Measurements from ENCODE around the gene CCDC116.
"Not testable (repeated sequence)": the region's sequence is repeated elsewhere in the genome, so short reads cannot be mapped to it uniquely, and the experiment has no call there.

The CCDC116 gene, protein sequence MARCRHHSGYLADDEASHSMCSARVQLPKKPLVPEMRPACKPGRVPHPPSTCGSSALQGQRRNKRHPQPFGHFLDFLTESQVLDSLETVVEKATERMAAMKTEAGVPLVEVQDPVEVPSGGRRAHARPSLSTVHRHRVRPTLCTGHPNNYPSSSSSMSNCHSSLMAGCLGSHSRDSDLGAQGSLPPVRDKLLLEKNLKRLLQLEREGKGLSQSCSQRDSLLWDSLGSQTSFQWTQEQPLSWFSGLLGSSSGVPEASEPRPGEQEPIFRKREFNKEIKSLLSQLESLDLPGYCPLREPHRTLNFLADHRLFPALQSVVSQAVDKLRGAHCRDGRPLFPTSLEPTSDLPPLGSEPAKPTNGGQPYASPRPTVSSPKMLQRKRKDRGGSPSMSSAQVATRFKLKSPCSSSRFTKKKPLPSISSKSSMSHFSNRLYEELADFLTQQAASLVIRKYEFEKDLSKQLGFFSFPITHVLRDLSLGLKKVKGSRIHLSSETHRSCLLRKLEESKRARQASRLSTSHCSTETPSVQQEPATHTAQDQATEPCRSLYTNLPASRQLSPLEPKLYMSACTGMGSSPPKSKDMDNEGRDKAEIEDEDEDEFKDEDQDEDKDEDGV

DNA sequence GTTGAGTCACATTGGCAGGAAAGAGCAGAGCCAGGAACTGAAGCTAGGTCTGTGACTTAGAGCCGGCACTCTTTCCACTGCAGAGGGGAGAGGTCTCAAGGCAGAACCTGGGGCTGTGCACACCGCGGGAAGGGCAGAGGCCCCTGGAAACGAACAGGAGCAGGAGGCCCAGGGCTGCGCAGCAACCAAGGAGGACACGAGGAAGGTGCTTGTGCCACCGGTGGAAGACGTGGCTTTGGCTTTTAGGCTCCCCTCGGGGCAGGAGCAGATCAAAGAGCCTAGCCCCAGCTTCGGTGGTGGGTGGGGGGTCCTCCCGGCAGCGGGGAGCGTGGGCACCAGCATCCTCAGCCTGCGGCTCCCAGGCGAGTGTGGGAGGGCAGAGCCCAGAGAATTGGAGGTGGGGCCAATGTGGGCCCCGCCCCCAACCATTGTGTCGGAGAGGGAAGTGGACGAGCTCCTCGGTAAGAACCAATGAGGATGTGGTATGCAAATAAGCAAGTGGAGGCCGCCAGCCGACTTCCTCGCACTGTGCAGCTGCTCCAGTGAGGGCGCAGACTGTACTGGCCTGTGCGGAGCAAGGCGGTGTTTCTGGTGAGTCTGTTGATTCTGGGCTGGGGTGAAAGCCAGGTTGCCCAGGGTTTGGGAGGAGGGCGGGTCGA, at the start of gene CCDC116:
Gene CCDC116, plus strand, starts transcription at position 524 of the 659 bp plus-strand sequence. CDS start 422 bp downstream, outside the sequence.
- DNase-seq (ENCODE audit: low read depth in 1 of 2, low spot score in 1 of 2), result peak; percentile 31 to 45

DNA sequence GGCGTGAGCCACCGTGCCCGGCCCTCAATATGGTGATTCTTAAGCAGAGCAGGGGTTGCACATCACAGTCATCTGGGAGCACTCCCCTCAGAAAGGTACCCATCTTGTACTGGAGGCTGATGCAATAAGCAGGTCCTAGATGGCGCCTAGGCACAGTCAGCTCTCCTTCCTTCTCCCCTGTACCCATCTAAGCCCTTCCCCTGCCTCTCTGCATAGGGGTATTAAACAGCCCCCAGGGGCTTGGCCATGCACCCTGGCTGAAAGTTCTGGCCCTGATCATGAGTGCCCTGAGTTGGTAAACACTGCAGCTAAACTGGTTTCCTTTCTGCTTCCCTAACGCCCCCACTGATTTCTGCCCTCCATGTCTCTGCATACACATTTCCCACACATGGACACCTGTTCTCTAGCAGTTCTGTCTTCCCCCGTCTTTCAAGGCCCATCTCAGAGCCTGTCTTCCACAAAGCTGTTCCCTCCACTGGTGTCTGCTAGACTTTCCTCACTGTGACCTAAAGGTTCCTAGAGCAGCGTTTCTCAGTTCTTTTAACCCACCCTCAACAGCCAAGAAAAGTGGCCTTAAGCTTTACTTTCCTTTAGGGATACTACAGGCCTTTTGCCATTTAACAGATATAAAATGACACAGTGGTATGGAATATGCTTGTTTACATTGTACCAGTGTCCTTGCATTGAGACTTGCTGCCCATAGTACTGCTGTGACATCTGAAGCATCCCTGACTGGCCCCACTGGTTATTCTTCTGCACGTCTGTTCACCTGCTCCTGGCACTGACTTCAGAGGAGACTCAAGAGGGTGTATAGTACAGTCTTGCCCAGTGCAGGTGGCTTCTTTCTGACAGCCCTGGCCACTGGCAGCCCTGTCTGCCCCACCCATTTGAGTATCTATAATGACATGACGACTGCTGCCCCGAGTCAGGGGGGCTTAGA, 49.5 kb upstream of the CCDC116 start:
- no peak for DNase-seq (ENCODE audit: low read depth in 1 of 2, low spot score in 1 of 2)

DNA sequence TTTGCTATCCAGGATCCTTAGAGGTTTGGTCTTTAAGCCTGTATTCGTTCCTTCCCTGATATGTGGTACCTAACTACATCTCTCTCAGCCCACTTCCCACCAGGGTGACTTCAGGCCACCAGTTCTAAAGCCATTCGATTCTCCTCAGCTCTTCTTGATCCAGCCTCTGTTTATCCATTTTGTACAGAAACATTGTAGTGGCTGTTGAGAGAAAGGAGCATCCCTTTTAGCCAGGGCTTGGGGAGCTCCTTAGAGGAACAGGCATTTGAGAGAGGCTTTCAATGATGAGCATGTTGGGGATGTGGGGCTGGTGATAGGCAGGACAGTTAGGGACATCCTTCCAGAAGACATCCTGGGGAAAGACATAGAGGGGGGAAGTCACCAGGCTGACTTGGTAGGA, 47.2 kb upstream of the CCDC116 start:
- no peak for DNase-seq (ENCODE audit: low read depth in 1 of 2, low spot score in 1 of 2)

DNA sequence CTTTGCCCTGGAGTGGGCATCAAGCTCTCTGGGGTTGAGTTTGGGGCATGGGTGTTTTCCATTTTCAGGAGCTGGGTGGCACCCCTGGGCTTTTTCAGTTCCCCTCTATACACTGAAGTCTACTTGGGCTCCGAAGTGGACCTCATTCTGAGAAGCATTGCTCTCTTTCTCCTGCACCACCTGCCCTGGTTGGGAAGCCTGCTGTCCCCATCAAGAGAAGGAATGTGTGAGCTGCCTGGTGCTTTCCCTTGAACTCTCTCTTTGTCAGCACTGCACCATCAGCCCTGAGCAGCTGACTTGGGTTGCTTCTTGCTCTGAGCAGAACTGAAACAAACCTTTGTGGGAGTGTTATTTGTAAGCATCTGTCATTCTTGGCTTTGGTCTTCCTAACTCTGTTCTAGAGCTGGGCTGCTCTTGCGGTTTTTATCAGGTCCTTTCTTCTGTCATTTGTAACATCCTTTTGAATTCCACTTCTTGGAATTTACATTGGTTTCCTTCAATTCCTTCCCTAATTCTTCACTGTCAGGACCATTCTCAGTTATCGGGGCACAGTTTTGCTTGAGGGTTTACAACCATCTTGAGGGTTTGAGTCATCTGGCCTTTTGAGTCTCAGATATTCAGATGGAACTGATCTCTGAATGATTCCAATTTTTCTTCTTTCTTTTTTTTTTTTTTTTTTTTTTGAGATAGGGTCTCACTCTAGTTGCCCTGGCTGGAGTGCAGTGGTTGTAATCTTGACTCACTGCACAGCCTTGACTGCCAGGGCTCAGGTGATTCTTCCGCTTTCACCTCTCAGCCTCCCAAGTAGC, 44.6 kb upstream of the CCDC116 start:
- peak in 1 of 2 donors; percentile 12 for DNase-seq (ENCODE audit: low read depth in 1 of 2, low spot score in 1 of 2)

DNA sequence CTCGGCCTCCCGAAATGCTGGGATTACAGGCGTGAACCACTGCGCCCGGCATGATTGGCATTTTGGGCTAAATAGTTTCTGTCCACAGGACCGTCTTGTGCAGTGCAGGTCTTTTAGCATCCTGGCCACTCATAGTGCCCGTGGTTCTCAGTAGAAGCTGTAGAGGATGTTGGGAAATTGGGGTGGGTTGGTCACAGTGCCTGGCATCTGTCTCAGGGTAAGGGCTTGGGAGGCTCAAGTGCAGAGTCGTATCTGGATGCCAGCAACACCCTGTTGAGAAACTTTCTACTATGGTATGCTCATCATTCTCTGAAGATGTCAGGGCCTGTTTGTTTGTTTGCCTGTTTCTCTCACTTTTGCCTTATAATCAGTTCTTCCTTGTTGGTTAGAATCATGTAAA, 43.2 kb upstream of the CCDC116 start:
- no peak for DNase-seq (ENCODE audit: low read depth in 1 of 2, low spot score in 1 of 2)

DNA sequence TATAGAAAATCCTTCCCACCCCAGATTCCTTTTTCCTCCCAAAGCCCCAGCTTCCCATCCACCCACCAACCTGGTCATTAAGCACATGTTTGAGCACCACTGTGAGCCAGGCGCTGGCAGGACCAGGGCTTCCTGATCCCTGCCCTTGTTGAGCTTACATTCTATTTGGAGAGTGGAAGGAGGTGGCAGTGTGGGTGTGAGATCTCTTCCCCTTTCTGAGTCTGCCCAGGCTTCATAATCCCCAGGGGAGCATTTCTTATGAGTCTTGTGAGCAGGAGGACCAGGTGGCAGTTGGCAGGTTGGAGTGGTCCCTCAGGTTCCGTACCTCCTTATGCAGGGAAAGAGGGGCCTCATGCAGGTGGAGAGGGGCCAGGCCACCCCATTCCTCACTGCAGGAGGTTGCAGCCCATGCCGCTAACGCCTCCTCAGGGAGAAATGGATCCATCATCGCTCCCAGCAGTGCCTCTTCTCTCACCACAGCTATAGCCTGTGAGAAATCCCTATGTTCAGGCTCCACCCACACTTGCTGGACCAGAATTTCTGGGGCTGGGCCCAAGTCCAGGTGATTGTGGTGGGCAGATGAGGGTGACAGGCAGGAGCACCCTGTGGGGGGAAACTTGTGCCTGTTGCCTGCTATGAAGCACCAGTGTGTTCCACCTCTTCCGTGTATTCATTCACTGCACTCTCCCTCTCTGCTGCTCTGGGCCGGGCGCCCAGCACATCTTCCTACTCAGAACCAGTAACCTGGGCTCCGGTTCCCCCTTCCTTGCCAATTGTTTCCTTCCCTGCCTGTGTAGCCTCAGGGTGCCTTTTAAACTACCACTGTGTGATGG, 41.5 kb upstream of the CCDC116 start:
- no peak for DNase-seq (ENCODE audit: low read depth in 1 of 2, low spot score in 1 of 2)

DNA sequence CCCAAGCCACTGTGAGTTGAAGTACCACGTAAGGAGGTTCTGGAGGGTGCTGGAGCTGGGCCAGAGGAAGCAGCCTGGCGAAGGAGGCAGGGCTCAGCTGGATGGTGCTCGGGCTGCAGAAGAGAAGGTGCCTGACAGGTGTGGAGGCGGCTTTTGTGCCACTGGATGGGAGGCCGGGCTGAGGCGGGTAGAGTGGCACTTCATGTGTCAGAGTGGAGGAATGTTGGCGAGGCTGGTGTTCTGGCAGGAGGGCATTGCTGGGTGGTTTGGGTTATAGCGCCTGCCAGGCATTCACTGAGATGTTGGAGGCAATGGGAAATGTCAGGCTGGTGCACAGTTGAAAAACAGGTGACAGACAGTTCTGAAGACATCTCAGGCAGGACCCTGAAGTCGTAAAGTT, 40.9 kb upstream of the CCDC116 start:
- no peak for DNase-seq (ENCODE audit: low read depth in 1 of 2, low spot score in 1 of 2)

DNA sequence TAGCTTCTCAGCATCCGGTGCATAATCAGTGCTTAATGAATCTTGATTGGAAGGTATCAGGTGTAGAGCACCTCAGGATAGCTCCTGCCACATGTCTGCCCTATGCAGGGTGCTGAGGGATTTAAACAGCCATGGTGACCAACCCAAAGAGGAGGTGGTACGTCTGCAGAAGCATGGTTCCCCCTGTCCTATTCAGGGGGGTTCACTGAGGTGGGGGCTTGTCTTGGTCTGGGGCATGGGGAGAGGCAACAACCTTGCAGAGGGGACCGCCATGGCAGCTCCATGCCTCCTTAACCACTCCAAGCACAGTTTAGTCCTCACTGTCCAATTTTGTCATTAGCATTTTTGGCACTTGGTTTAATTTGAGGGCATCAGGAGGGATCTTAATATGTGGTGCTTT, 40.1 kb upstream of the CCDC116 start:
- no peak for DNase-seq (ENCODE audit: low read depth in 1 of 2, low spot score in 1 of 2)

DNA sequence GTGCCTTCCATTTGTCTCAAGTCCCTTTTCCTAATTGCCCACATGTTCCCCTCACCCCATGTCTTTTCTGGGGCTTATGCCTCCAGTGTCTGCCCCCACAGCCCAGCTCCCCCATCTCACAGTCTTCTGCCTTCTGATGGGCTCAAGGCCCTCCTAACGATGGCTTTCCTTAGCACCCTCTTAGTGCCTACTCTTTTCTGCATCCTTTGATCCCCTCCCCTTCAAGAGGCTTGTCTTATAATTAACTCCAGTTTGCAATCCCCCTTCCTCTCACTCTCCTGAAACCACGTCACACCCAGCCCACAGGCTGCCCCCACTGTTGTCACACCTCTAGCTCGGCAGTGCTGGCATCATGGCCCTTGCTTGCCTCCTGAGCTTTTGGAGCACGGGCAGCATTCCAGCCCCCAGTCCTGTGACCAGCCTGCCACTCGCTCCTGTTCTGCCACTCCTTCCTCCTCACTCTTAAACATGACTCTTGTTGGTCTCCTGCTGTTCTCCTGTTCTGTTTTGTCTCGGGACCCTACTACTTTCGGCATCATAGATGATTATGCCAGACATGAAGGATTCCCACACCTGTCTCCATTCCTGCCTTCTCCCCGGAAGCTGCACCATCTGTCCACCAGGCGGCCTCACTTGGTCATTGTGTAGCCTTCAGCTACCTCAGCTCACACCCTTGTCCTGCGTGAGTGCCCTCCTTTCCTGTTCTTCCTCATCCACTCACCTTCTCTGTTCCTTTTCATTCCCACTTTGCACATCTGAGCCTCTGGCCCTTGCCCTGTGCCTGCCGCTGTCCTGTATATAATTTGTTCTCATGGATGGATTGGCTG, 38.9 kb upstream of the CCDC116 start:
- no peak for DNase-seq (ENCODE audit: low read depth in 1 of 2, low spot score in 1 of 2)

DNA sequence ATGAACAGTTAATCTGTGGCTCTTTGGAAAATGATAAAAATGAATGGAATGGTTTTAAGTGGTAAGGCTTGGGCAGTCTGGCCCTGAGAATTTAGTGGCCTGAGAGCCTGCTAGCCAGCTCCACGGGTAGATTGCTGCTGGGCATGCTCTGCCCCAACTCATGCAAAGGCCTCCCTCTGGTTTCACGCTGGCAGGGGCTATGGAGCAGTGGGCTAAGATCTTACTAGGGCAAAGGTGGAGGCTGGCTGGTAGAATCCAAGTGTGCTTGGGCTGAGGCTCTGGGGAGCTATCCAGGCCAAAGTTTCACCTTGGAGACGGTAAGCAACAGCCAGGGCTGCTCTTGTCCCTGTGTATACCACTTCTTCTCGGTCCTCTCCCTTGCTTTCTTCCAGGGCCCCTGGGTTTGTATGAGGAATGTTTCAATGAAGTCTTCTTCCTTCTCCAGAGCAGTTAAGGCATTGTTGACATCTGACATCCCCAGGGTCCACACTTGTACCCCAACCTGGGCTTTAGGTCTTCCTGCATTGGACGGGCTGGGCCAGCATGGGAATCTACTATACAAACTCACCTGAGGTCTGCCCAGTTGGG, 37.6 kb upstream of the CCDC116 start:
- DNase-seq (ENCODE audit: low read depth in 1 of 2, low spot score in 1 of 2), result no peak

DNA sequence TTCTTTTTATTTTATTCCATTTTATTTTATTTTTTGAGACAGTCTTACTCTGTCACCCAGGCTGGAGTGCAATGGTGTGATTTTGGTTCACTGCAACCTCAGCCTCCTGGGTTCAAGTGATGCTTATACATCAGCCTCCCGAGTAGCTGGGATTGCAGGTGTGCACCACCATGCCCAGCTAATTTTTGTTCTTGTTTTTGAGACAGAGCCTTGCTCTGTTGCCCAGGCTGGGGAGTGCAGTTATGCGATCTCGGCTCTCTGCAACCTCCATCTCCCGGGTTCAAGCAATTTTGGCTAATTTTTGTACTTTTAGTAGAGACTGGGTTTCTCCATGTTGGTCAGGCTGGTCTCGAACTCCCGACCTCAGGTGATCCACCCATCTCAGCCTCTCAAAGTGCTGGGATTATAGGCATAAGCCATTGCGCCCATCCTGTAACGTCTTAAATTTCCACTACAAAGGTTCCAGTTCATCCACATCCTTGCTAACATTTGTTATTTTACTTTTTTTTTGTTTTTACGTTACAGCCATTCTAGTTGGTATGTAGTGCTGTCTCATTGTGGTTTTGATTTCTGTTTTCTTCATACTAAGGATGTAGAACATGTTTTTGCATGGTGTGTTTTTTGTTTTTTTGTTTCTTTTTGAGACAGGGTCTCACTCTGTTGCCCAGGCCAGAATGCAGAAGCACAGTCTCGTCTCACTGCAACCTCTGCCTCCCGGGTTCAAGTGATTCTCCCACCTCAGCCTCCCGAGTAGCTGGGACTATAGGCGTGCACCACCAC, 36.0 kb upstream of the CCDC116 start:
- not testable (repeated sequence) for DNase-seq (ENCODE audit: low read depth in 1 of 2, low spot score in 1 of 2)

DNA sequence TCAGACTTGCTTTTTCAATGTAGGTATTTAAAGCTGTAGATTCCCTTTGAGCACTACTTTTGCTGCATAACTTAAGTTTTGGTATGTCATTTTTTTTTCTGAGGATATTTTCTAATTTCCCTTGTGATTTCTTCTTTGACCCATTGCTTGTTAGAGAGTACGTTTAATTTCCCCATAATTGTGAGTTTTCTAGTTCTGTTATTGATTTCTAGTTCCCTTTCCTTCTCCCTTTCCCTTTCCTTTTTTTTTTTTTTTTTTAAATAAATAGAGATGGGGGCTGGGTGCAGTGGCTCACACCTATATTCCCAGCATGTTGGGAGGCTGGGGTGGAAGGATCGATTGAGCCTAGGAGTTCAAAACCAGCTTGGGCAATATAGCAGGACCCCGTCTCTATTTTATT, 34.3 kb upstream of the CCDC116 start:
- DNase-seq (ENCODE audit: low read depth in 1 of 2, low spot score in 1 of 2), result no peak

DNA sequence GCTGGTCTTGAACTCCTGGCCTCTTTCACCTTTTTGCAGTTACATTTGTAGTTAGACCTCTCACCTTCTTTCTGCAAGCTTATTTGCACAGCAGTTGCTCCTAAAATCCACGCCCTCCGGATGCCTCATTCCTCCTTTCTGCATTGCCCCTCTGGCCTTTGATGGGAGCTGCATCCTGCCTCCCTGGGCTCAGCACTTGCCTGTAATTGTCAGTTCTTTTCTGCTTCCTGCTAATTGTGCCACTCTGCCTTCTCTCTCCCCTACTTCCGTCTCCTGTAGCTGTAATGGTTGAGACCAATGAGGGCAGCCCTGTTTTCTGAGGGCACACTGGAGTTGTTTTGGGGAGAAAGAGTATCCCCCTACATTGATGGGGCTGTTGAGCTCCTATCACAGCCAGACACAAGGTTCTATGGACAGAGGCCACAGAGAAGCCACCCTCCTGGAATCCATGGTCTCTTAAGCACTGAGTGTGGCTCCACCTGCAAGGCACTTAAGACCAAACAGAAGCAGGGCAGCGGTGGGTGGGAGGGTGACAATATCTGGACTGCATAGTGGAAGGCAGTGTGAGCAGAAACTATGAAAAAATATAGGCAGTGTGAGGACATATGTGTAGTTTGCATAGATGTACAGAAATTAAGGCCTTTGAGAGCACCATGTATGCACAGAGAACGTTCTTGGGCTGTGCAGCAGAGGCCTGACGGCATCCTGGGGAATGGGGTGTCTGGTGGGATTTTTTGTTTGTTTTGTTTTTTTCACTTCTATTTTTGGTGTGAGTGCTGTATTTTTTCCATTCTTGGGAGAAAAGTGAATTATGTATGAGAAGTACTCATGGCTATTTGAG, 33.3 kb upstream of the CCDC116 start:
- DNase-seq (ENCODE audit: low read depth in 1 of 2, low spot score in 1 of 2), result no peak

DNA sequence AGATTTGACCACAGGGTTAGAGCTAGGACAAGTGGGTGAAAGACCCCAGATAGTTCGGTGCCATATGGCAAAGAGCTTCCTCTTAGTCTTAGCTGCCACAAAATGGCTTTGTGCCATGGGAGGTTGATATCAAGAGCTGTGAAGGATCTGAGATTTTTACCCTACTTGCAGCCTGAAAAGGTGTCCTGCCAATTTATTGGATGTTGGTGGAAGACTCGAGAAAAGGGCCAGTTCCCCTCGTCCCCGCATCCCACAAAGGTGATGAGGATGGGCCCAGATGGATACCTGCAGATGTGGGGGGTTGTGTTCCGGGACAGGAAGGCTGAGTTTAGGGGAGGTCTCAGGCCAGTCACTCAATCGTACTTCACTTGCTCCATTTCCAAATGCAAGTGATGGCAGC, 30.0 kb upstream of the CCDC116 start:
- DNase-seq (ENCODE audit: low read depth in 1 of 2, low spot score in 1 of 2), result no peak

DNA sequence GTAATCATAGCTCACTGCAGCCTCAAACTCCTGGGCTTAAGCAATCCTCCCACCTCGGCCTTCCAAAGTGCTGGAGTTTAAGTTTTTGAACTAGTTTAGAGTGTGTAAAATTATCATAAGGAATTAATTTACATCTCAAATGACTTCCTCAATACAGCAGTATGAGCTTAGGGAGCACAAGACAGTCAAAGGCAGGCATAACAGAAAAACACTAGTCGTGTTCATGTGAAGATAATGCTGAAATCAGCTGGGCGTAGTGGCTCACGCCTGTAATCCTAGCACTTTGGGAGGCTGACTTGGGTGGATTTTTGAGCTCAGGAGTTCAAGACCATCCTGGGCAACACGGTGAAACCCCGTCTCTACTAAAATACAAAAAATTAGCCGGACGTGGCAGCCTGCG, 28.6 kb upstream of the CCDC116 start:
- no peak for DNase-seq (ENCODE audit: low read depth in 1 of 2, low spot score in 1 of 2)

DNA sequence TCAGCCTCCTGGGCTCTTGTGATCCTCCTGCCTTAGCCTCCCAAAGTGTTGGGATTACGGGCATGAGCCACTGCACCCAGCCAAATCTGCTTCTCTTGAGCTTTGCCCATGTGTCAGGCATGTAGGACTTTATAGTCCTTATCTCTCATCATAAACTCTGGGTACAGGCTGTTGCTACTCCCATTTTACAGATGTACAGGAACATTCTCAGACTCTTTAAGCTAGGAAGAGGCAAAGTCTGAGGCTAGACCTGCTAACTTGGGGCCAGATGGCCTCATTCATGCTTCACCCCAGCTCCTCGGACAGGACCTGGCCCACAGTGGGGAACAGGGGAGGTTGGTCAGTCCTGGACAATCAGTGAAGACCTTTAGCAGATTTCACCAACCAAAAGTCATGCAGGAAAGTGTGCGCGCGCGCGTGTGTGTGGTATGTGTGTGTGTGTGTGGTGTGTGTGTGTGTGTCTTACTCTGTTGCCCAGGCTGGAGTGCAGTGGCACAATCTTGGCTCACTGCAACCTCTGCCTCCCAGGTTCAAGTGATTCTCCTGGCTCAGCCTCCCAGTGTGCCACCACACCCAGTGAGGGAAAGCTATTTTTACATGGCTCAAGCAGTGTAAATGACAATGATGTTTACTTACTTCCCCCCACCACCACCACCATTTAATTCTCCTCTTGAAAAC, 26.5 kb upstream of the CCDC116 start:
- DNase-seq (ENCODE audit: low read depth in 1 of 2, low spot score in 1 of 2), result no peak
